ENCODE measurements around the gene TPM2.

- TF ChIP-seq CTCF (IDR thresholded peaks at IDR 0.05) (no peak), EZH2 (IDR thresholded peaks at IDR 0.05) (no peak), EZH2phosphoT487 (IDR thresholded peaks at IDR 0.05) (no peak)
Measured at GRCh38 chr9:35730486-35730854, 40.7 kb upstream of the TPM2 start.

Measured in neural progenitor cell (in vitro differentiated cells).